Hematopoietic multipotent progenitor cell treated with erythropoietin and hydrocortisone succinate and interleukin-3 and kit ligand, for 17 days (in vitro differentiated cells): Measurements from ENCODE around the gene TUBE1.
"Not testable (repeated sequence)": the region's sequence is repeated elsewhere in the genome, so short reads cannot be mapped to it uniquely, and the experiment has no call there.

Experiments used
- DNase-seq: peaks from one replicate; pipeline ENCODE4 v3.0.0-alpha.2; 2015; ENCODE audit warnings: low spot score

The TUBE1 gene, protein sequence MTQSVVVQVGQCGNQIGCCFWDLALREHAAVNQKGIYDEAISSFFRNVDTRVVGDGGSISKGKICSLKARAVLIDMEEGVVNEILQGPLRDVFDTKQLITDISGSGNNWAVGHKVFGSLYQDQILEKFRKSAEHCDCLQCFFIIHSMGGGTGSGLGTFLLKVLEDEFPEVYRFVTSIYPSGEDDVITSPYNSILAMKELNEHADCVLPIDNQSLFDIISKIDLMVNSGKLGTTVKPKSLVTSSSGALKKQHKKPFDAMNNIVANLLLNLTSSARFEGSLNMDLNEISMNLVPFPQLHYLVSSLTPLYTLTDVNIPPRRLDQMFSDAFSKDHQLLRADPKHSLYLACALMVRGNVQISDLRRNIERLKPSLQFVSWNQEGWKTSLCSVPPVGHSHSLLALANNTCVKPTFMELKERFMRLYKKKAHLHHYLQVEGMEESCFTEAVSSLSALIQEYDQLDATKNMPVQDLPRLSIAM

DNA sequence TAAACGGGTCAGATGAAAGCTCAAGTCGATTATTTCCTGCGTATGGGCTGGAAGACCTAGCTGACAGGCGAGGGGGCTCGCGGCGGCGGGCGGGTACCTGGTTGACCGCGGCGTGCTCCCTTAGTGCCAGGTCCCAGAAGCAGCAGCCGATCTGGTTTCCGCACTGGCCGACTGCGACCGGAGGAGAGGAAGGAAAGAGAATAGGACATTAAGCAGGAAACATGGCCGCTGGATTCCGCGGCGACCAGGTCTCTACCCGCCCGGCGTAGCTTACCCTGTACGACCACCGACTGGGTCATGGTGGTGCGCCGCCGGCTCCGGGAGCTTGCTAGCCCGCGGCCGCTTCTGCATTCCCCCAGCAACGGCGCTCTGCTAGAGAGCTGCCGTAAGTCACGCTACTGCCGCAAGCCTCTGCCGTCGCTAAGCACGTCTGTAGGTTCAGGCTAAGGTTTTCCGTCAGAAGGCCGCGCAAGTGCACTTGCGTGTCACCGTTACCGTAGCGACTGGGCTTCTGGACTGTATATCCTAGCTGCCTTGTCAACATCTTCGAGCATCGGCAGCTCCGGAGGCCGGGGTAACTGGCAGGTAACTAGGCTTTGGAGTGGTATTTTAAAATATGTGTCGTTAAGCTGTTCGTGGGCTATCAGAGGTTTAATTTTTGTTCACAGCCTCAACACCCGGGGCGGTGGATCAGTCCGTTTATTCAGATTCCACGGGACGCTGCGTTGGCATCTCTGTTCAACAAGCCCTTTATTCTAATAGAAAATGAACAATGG is at the start of gene TUBE1, which contains the start of gene FAM229B:
TSS of gene TUBE1 (minus strand) at position 347 of the 776 bp plus-strand sequence. CDS start at position 299, 48 bp downstream.
TSS of gene FAM229B (plus strand) at position 456 of the 776 bp plus-strand sequence. CDS start 11,693 bp downstream, outside the sequence.
- DNase-seq = peak; percentile 86

GRCh38 chr6:112130878-112131277 is 43.6 kb upstream of the TUBE1 start:
- DNase-seq = no peak

DNA sequence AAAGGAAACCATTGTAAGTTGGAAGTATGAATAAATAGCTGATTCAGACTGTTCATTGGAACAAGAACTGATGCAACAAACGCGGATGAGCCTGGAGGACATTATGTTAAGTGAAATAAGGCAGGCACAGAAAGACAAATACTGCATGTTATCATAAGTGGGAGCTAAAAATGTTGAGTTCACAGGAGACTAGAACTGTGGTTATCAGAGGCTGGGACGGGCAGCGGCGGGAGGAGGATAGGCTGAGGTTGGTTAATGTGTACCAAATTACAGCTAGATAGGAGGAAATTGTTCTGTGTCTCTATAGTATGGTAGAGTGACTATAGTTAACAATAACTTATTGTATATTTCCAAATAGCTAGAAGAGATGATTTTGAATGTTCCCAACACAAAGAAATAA is 40.9 kb upstream of the TUBE1 start:
- DNase-seq = no peak

DNA sequence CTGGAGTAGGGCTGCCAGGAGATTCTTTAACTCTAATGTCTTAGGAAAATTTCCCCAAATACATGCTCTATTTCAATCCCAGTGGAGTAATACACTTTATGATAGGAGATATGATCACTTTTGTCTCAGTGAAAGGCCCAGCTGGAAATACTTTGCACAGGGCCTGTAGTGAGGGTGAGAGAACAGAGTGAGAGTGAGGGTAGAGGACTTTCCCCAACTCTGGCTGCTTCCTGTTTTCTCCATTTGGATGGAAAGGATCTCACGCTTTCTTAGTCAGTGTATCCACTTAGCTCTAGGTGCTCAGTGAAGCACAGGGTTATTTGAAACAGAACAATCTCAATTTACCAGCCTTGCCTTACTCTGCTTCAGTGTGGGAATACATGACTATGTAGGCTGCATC is 36.7 kb upstream of the TUBE1 start:
- DNase-seq = no peak

- DNase-seq = no peak
These were observed 35.5 kb upstream of the TUBE1 start for GRCh38 chr6:112122756-112123155.

GRCh38 chr6:112118034-112118433 is 30.8 kb upstream of the TUBE1 start:
- DNase-seq = no peak

DNA sequence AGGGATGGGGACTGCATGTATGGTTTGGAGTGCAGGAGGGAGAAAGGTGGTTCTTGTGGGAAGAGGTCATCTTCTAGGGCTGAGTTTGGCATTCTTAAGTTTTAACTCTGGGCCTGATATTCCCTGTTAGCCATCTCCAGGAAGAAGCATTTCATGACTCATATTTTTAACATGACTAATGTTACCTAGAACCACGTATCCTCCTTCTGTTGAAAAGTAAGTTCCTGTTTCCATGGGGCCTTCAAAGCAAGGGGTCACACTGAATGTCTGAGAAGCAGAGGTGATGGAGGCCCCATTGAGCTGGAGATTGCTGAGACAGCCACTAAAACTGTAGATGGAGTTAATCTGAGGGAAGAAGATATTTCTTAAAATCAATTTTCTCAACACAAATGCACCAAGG is 30.3 kb upstream of the TUBE1 start:
- no peak for DNase-seq

GRCh38 chr6:112116221-112116620 is 28.9 kb upstream of the TUBE1 start:
- no peak for DNase-seq

GRCh38 chr6:112114577-112115223 is 27.4 kb upstream of the TUBE1 start:
- DNase-seq = no peak

- no peak for DNase-seq
These were observed 26.6 kb upstream of the TUBE1 start for GRCh38 chr6:112113918-112114317.

- DNase-seq = no peak
These were observed 26.1 kb upstream of the TUBE1 start for GRCh38 chr6:112113431-112113830.

DNA sequence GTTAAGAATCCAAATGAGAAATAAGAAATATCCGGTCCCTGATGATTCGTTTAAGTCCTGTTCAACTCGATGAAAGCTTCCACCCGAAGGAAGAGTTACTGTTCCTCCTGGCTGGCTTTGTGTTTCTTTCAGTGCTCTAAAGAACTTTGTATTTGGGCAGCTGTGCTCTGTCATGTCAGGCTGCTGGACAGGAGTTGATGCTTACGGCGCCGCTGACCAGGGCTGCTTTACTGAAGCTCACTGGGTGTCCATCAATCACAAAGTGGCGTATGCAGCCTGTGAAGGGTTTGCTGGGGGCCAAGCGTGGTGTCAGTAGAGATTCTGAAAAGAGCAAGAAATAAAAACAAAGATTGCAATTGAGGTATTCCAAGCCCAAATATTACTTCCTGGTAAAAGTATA is 22.0 kb upstream of the TUBE1 start:
- no peak for DNase-seq

- no peak for DNase-seq
These were observed 19.3 kb upstream of the TUBE1 start for GRCh38 chr6:112106562-112106961.

GRCh38 chr6:112106026-112106425 is 18.7 kb upstream of the TUBE1 start:
- not testable (repeated sequence) for DNase-seq

DNA sequence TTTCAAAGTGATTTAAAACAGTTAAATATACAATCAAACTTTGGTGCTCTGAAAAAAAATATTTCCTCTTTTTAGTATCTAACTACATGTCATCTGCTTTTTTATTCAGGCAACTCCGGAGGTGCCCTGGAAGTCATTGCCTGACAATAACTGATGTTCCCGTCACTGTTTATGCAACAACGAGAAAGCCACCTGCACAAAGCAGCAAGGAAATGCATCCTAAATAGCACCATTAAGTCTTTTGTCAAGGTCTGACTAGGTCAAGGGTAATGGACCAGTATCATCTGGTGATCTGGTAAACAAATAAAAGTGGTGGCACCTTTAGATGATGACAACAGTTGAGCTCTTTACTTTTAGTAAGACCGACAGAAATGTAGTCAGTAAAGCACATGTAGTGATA is 13.3 kb upstream of the TUBE1 start:
- DNase-seq = no peak

GRCh38 chr6:112096901-112097300 is 9.6 kb upstream of the TUBE1 start:
- no peak for DNase-seq

- peak; percentile 8 for DNase-seq
These were observed 634 bp upstream of the TUBE1 start for GRCh38 chr6:112087916-112088315.

DNA sequence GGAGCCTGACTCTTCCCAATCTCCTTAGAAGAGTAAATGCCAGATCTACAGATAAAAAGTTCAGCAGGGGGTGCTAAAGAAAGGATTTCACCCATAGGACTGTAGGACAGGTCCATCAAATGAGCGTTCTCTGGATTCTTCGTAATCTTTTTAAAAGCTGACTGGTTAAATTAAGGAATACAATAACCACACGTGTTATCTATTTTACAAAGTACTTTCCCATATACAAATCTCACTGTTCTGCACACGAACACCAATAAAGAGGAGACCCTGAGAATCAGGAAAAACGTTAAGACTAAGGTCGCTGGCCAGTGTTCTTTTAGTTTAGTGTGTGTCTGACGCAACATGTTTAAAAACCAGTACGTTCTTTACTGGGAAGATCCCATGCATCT is 542 bp downstream of the TUBE1 start:
- peak; percentile 48 for DNase-seq

GRCh38 chr6:112085286-112086065 is 1.8 kb downstream of the TUBE1 start:
- peak; percentile 19 for DNase-seq

DNA sequence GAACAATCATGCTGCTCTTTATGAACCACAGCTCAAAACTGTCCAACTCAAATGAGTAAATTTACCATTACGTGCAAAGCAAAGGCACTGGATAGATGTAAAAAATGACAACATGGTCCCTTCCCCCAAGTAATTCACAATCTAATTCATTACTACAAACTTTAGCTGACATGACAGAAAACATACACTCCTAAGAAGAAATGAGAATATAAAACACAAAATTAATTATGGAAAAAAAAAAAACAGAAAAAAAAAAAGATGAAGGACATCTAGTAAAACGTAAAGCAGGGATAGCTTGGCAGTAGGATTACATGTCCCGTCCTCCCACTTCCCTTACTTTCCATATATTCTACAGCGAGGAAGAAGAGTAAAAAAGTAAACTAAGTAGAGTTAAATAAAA is 5.7 kb downstream of the TUBE1 start:
- DNase-seq = no peak

DNA sequence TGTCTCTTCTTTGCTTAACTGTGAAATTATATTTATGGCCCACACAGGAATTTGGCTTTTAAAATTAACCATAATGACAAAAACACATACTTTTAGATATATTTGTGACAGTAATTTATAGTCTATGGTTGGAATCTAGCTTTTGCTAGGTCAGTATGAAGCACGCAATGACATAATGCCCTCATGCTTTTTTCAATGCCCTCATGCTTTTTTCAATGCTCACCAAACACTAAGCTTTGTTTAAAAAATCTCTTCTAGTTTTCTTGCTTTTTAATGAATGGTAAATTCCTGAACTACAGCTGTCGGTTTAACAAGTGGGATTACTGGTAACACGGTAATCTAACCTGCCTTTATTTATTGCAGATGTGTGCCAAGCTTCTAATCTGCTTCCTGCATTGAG is 20.7 kb downstream of the TUBE1 start:
- DNase-seq = no peak
